HEK293 (cell line): ENCODE data around the gene BAK1.

ENCODE experiments used
- CTCF ChIP-seq: fragments of 450-650 bp; formaldehyde crosslinking; IDR thresholded peaks from 2 replicates; pipeline ENCODE4 v1.5.1; 2016; ENCODE audit warnings: missing biosample characterization, missing genetic modification characterization
- ELK4 ChIP-seq: IDR thresholded peaks from 2 replicates; pipeline ENCODE4 v1.6.1; 2011; ENCODE audit warnings: mild to moderate bottlenecking, low read depth, low read length, borderline replicate concordance
- GLI2 ChIP-seq: fragments of 450-650 bp; formaldehyde crosslinking; IDR thresholded peaks from 2 replicates; pipeline ENCODE4; 2017; ENCODE audit warnings: missing biosample characterization, missing genetic modification characterization, low read depth, borderline replicate concordance
- KLF17 ChIP-seq: fragments of 450-650 bp; formaldehyde crosslinking; IDR thresholded peaks from 2 replicates; pipeline ENCODE4 v1.5.1; 2016; ENCODE audit warnings: missing biosample characterization, missing genetic modification characterization
- SCRT2 ChIP-seq: fragments of 450-650 bp; formaldehyde crosslinking; IDR thresholded peaks from 2 replicates; pipeline ENCODE4 v1.5.1; 2016; ENCODE audit warnings: missing biosample characterization, missing genetic modification characterization
- SP3 ChIP-seq: fragments of 450-650 bp; formaldehyde crosslinking; IDR thresholded peaks from 2 replicates; pipeline ENCODE4 v1.5.1; 2016; ENCODE audit warnings: missing biosample characterization, missing genetic modification characterization
- ZBTB11 ChIP-seq: fragments of 450-650 bp; formaldehyde crosslinking; conservative IDR thresholded peaks from 2 replicates; pipeline ENCODE4 v1.5.1; 2016; ENCODE audit warnings: low read depth, missing biosample characterization, missing genetic modification characterization
- ZBTB17 ChIP-seq: fragments of 450-650 bp; formaldehyde crosslinking; IDR thresholded peaks from 2 replicates; pipeline ENCODE4 v1.5.1; 2016; ENCODE audit warnings: missing biosample characterization, missing genetic modification characterization
- ZBTB49 ChIP-seq: fragments of 450-650 bp; formaldehyde crosslinking; IDR thresholded peaks from 2 replicates; pipeline ENCODE4 v1.5.1; 2016; ENCODE audit warnings: missing biosample characterization, missing genetic modification characterization, low read depth
- ZNF19 ChIP-seq: fragments of 450-650 bp; formaldehyde crosslinking; IDR thresholded peaks from 2 replicates; pipeline ENCODE4; 2016; ENCODE audit warnings: missing biosample characterization, missing genetic modification characterization, low read depth
- ZNF2 ChIP-seq: fragments of 450-650 bp; formaldehyde crosslinking; IDR thresholded peaks from 2 replicates; pipeline ENCODE4 v1.5.1; 2016; ENCODE audit warnings: missing biosample characterization, missing genetic modification characterization
- ZNF24 ChIP-seq: fragments of 450-650 bp; formaldehyde crosslinking; IDR thresholded peaks from 2 replicates; pipeline ENCODE4 v1.5.1; 2016; ENCODE audit warnings: missing biosample characterization, missing genetic modification characterization
- ZNF335 ChIP-seq: fragments of 450-650 bp; formaldehyde crosslinking; conservative IDR thresholded peaks from 2 replicates; pipeline ENCODE4 v1.5.1; 2016; ENCODE audit warnings: missing biosample characterization, missing genetic modification characterization
- ZNF398 ChIP-seq: fragments of 450-650 bp; formaldehyde crosslinking; IDR thresholded peaks from 2 replicates; pipeline ENCODE4 v1.5.1; 2017; ENCODE audit warnings: missing biosample characterization, missing genetic modification characterization
- ZNF501 ChIP-seq: fragments of 450-650 bp; formaldehyde crosslinking; IDR thresholded peaks from 2 replicates; pipeline ENCODE4 v1.5.1; 2016; ENCODE audit warnings: missing biosample characterization, missing genetic modification characterization
- ZNF518A ChIP-seq: fragments of 450-650 bp; formaldehyde crosslinking; conservative IDR thresholded peaks from 2 replicates; pipeline ENCODE4 v1.5.1; 2016; ENCODE audit warnings: low read depth, missing biosample characterization, missing genetic modification characterization
- ZNF76 ChIP-seq: fragments of 450-650 bp; formaldehyde crosslinking; IDR thresholded peaks from 2 replicates; pipeline ENCODE4; 2016; ENCODE audit warnings: low read depth, missing biosample characterization, missing genetic modification characterization, borderline replicate concordance
- ZNF791 ChIP-seq: fragments of 450-650 bp; formaldehyde crosslinking; IDR thresholded peaks from 2 replicates; pipeline ENCODE4 v1.5.1; 2016; ENCODE audit warnings: missing biosample characterization, missing genetic modification characterization
- ZNF843 ChIP-seq: fragments of 450-650 bp; formaldehyde crosslinking; IDR thresholded peaks from 2 replicates; pipeline ENCODE4 v1.5.1; 2016; ENCODE audit warnings: missing biosample characterization, missing genetic modification characterization

BAK1 gene

GRCh38 chr6:33589731-33590530 is 9.9 kb upstream of the BAK1 start (continued):
- TF ChIP-seq ZNF791 (tag by site-specific recombination), result no peak
- TF ChIP-seq ZBTB49 (tag by site-specific recombination), result no peak
- TF ChIP-seq ZNF843 (tag by site-specific recombination), result no peak
- no peak for TF ChIP-seq ZNF501 (tag by site-specific recombination)
- TF ChIP-seq ZNF76 (tag by site-specific recombination), result no peak
- peak; percentile 40 for TF ChIP-seq KLF17
- peak; percentile 69 for TF ChIP-seq SCRT2
- TF ChIP-seq ZBTB17 (tag by site-specific recombination), result no peak
- TF ChIP-seq ZNF2 (tag by site-specific recombination), result peak; percentile 38; the same call in 1 of the 2 replicates
- TF ChIP-seq ELK4, result no peak
- no peak for TF ChIP-seq ZNF19 (tag by site-specific recombination)
- peak; percentile 58; the same call in 1 of the 2 replicates for TF ChIP-seq SP3 (tag by site-specific recombination)
- peak; percentile 66 for TF ChIP-seq ZNF335 (tag by site-specific recombination)
- TF ChIP-seq ZNF518A, result no peak
- TF ChIP-seq GLI2 (tag by site-specific recombination), result no peak
- peak; percentile 61 for TF ChIP-seq CTCF (tag by site-specific recombination)
- no peak for TF ChIP-seq ZBTB11 (tag by site-specific recombination)
- no peak for TF ChIP-seq ZNF24 (tag by site-specific recombination)
- TF ChIP-seq ZNF398 (tag by site-specific recombination), result no peak; the same call in 1 of the 2 replicates
